Ascending aorta (tissue), 2 donors: ENCODE data around the gene EDN1. TPM values are rescaled to one million over a fixed set of nuclear protein-coding genes. Genes with fewer than 3 reads are reported as not detected.

ENCODE experiments used
- DNase-seq, 2 donors: peaks; one replicate each; pipeline ENCODE4 v3.0.0-alpha.2; 2019; ENCODE audit warnings: low spot score in 2 of 2
- H3K27ac ChIP-seq, 2 donors: fragments of 200-600 bp; sonication (generic); one replicate each; pipeline ENCODE4 v1.5.1; 2016 to 2017; ENCODE audit warnings: mild to moderate bottlenecking in 1 of 2
- H3K27me3 ChIP-seq: fragments of 200-600 bp; sonication (generic); one replicate; pipeline ENCODE4 v1.5.1; 2017
- H3K36me3 ChIP-seq, 2 donors: fragments of 200-600 bp; sonication (generic); one replicate each; pipeline ENCODE4 v1.5.1; 2016
- H3K4me1 ChIP-seq, 2 donors: fragments of 200-600 bp; sonication (generic); one replicate each; pipeline ENCODE4 v1.5.1; 2016 to 2017; ENCODE audit warnings: mild to moderate bottlenecking in 1 of 2
- H3K4me3 ChIP-seq, 2 donors: fragments of 200-600 bp; sonication (generic); one replicate each; pipeline ENCODE4 v1.5.1; 2016 to 2017; ENCODE audit warnings: mild to moderate bottlenecking in 1 of 2
- H3K9me3 ChIP-seq, 2 donors: fragments of 200-600 bp; sonication (generic); one replicate each; pipeline ENCODE4 v1.5.1; 2016
- CTCF ChIP-seq, 3 experiments: fragments of 200-600 bp in 2 of 3; fragments of 450-650 bp in 1 of 3; sonication (generic) in 2 of 3; IDR thresholded peaks; one replicate each; pipeline ENCODE4 v1.5.1; 2016 to 2019; ENCODE audit warnings: antibody characterized with exemption in 3 of 3, mild to moderate bottlenecking in 1 of 3, moderate library complexity in 1 of 3
- intact Hi-C: fragments of 100-400 bp; cut with DNase I; formaldehyde crosslinking; loops from one replicate; pipeline ENCODE4 v1.15.1; 2023
- total RNA-seq: library from RNA; depleted of rRNA; stranded (reverse); fragments of >200 nt; gene quantifications from one replicate; pipeline ENCODE4 v1.1.0, GENCODE V29; 2016

The EDN1 gene
- total RNA-seq, 1 donor from 2014 or later, result 27.8 TPM

DNA sequence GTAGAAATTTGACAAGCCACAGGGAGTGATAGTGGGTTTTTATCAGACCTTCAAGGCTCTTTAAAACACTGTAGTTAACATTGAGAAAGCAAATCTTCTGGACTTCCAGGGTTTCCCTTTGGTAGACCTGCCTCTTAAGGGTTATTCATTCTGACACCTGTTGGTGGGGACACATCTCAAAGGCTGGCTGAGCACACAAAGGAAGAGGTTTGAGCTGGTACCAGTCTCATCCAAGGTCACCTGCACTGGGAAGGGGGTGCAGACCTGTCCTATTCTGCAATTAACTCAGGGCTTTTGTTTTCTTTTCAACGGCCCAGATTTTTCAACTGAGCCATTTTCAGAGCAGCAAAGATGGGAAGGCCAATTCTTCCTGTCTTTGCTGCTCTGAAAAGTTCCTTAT lies 45.6 kb downstream of the EDN1 start:
- Histone ChIP-seq H3K36me3 (no peaks in the 10 kb centered on the region), H3K27ac (no peak overlapping the region), H3K4me1 (peaks cover 0 to 16% of the 10 kb centered on the region in 2 donors), H3K4me3 (no peak overlapping the region), H3K9me3 (no peaks in the 10 kb centered on the region), H3K27me3 (no peaks in the 10 kb centered on the region)
- intact Hi-C loops, result no loop called here
- TF ChIP-seq CTCF (IDR thresholded peaks at IDR 0.05), result no peak
- no peak for DNase-seq

DNA sequence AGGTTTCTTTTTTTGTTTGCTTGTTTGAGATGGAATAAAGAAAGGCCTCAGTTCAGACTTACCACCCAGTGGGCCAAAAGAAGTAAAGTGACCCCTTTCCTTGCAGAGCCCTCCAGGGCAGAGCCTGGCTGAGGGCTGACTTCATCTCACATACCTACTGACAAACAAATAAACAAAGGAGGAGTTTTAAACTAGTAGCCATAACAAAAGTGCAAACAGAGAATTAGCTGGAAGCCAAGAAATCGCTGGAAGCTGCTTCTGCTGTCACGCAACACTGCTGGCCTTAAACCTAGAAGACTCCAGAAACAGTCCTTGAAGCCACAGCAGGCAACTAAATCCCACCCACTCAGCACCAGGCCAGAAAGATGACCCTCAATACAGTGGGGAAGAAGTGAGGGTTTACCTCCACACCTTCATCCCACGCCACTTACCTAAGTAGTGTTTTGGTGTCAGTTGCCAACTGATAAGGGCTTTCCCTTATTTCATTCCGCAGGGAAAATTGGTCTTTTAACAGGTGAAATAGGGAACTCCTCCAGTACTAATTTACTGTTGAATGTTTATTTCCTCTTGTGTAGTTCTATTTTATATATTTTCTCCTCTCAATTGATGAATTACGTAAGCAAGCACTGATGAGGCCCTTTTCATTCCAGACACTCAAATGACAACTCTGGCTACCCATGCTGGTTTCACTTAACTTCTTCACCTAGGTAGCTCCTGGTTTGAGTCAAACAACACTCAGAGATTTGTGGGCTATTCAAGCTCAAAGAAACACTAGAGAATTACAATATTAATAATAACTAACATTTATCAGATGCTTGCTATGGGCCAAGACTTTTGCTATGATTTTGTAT lies 46.2 kb downstream of the EDN1 start:
- H3K9me3 ChIP-seq, result no peaks in the 10 kb centered on the region

DNA sequence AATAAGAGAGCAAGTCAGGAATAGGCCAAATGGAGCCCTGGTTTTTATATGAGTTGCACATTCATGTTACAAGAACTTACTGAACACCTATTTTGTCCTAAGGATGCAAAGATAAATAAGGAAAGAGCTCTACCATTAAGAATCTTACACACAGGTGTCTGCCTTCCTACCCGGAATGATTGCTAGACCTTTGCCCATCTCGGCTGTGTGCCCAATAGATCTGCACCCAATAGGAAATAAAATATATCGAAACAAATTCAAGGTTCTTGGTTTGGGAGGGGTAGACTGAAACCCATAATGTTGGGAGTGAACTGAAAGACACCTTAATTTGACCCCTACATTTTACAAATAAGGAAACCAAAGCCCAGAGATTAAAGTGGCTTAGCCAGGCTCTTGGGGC lies 48.9 kb downstream of the EDN1 start:
- Histone ChIP-seq H3K27ac (no peak overlapping the region), H3K4me3 (no peak overlapping the region), H3K9me3 (no peaks in the 10 kb centered on the region), H3K27me3 (no peaks in the 10 kb centered on the region), H3K4me1 (peaks cover 4 to 9% of the 10 kb centered on the region in 2 donors), H3K36me3 (no peaks in the 10 kb centered on the region)
- intact Hi-C loops, result no loop called here
- DNase-seq, result no peak
- no peak for TF ChIP-seq CTCF (IDR thresholded peaks at IDR 0.05)

More for the DNA sequence above, 46.2 kb downstream of the EDN1 start:
- intact Hi-C loops, result no loop called here
- no peak overlapping the region for H3K4me3 ChIP-seq
- TF ChIP-seq CTCF (IDR thresholded peaks at IDR 0.05), result no peak
- H3K27me3 ChIP-seq, result no peaks in the 10 kb centered on the region
- H3K27ac ChIP-seq, result no peak overlapping the region
- H3K36me3 ChIP-seq, result no peaks in the 10 kb centered on the region
- no peak for DNase-seq
- peaks cover 0 to 11% of the 10 kb centered on the region in 2 donors for H3K4me1 ChIP-seq

GRCh38 chr6:12339808-12340487 lies 49.8 kb downstream of the EDN1 start:
- intact Hi-C loops, result no loop called here
- peaks cover 4 to 18% of the 10 kb centered on the region in 2 donors for H3K4me1 ChIP-seq
- no peaks in the 10 kb centered on the region for H3K9me3 ChIP-seq
- H3K36me3 ChIP-seq, result no peaks in the 10 kb centered on the region
- no peak overlapping the region for H3K27ac ChIP-seq
- H3K4me3 ChIP-seq, result no peak overlapping the region
- H3K27me3 ChIP-seq, result no peaks in the 10 kb centered on the region
- DNase-seq, result no peak
- TF ChIP-seq CTCF (IDR thresholded peaks at IDR 0.05), result no peak

DNA sequence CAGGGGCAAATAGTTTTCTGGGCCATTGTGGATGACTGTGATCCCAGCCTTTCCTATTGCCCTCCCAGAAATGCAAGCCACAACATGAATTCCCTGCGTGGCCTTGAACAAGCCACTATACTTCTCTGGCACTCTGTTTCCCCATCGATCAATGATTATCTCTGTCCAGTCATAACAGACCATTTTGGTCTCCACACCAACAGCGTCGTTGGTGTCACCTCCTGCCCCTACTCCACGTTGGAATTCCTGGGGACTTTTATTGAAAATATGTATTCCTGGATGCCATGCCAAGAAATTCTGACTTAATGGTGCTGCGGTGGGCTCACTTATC lies 50.3 kb downstream of the EDN1 start:
- no peaks in the 10 kb centered on the region for H3K27me3 ChIP-seq
- intact Hi-C loops, result no loop called here

More for the DNA sequence above, 50.3 kb downstream of the EDN1 start:
- peaks cover 4 to 21% of the 10 kb centered on the region in 2 donors for H3K4me1 ChIP-seq
- H3K27ac ChIP-seq, result no peak overlapping the region
- no peaks in the 10 kb centered on the region for H3K9me3 ChIP-seq
- DNase-seq, result no peak
- H3K36me3 ChIP-seq, result no peaks in the 10 kb centered on the region
- H3K4me3 ChIP-seq, result no peak overlapping the region
- TF ChIP-seq CTCF (IDR thresholded peaks at IDR 0.05), result no peak
